ENCODE measurements around the gene CASKIN1.

DNA sequence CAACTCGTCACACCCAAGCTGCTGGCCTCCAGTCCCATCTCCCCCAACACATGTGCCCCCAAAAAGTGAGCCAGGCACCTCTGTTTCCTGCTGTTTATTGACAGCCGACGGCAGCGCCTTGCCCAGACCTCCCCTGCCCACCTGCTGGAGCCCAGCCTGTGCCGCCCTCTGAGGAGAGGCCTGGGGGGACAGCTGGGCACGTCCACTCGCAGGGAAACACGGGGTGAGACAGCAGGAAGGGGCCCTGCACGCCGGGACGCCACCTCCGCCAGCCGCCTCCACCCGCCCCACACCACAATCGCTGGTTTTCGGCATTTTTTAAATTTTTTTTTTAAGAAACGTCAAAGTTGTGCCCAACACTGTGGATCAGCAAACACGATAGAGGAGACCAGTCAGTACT lies 19.3 kb downstream of the CASKIN1 start:
- TF ChIP-seq, protein P1, sequence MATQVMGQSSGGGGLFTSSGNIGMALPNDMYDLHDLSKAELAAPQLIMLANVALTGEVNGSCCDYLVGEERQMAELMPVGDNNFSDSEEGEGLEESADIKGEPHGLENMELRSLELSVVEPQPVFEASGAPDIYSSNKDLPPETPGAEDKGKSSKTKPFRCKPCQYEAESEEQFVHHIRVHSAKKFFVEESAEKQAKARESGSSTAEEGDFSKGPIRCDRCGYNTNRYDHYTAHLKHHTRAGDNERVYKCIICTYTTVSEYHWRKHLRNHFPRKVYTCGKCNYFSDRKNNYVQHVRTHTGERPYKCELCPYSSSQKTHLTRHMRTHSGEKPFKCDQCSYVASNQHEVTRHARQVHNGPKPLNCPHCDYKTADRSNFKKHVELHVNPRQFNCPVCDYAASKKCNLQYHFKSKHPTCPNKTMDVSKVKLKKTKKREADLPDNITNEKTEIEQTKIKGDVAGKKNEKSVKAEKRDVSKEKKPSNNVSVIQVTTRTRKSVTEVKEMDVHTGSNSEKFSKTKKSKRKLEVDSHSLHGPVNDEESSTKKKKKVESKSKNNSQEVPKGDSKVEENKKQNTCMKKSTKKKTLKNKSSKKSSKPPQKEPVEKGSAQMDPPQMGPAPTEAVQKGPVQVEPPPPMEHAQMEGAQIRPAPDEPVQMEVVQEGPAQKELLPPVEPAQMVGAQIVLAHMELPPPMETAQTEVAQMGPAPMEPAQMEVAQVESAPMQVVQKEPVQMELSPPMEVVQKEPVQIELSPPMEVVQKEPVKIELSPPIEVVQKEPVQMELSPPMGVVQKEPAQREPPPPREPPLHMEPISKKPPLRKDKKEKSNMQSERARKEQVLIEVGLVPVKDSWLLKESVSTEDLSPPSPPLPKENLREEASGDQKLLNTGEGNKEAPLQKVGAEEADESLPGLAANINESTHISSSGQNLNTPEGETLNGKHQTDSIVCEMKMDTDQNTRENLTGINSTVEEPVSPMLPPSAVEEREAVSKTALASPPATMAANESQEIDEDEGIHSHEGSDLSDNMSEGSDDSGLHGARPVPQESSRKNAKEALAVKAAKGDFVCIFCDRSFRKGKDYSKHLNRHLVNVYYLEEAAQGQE (IDR thresholded peaks at IDR 0.05; ENCODE audit: insufficient read depth in 1 of 2, low read depth in 2 of 2, low read length in 2 of 2), result no peak
- no peak for TF ChIP-seq POLR2AphosphoS5 (IDR thresholded peaks at IDR 0.05; ENCODE audit: low read depth, low read length)

All from PFSK-1 (cell line).